Neural crest cell (in vitro differentiated cells): ENCODE results near the gene RRP9. TPM values are rescaled to one million over a fixed set of nuclear protein-coding genes. Genes with fewer than 3 reads are reported as not detected.

Source experiments
- DNase-seq: peaks from one replicate; pipeline ENCODE4 v3.0.0; 2021; ENCODE audit warnings: low read depth, mixed read lengths, low spot score
- H3K27ac Mint-ChIP-seq: one replicate; pipeline ENCODE4 v1.8.0; 2021; ENCODE audit warnings: mild to moderate bottlenecking, mixed read lengths; ENCODE audit not compliant: unreplicated experiment
- H3K27me3 Mint-ChIP-seq: 2 replicates; pipeline ENCODE4 v1.8.0; 2021; ENCODE audit warnings: low read depth, mild to moderate bottlenecking, mixed read lengths
- H3K36me3 Mint-ChIP-seq: 2 replicates; pipeline ENCODE4 v1.8.0; 2021; ENCODE audit warnings: low read depth, mild to moderate bottlenecking, mixed read lengths
- H3K4me1 Mint-ChIP-seq: 2 replicates; pipeline ENCODE4 v1.8.0; 2021; ENCODE audit warnings: mixed read lengths
- H3K4me3 Mint-ChIP-seq: one replicate; pipeline ENCODE4 v1.8.0; 2021; ENCODE audit warnings: mild to moderate bottlenecking, mixed read lengths
- H3K9me3 Mint-ChIP-seq: 2 replicates; pipeline ENCODE4 v1.8.0; 2021; ENCODE audit warnings: mixed read lengths
- CTCF ChIP-seq: fragments of 200-600 bp; sonication (generic); conservative IDR thresholded peaks from 2 replicates; pipeline ENCODE4 v1.5.0; 2021; ENCODE audit warnings: antibody characterized with exemption, mild to moderate bottlenecking
- total RNA-seq: library from RNA; stranded (reverse); gene quantifications from 2 replicates; pipeline ENCODE4 v1.2.1, GENCODE V29; 2021

RRP9 gene
- total RNA-seq, 1 donor from 2014 or later: 40.1 TPM

GRCh38 chr3:51942603-51943450, 1.1 kb upstream of the RRP9 start:
- Mint-ChIP-seq H3K4me1 (peaks cover 28% of the 10 kb centered on the region), H3K27me3 (no peaks in the 10 kb centered on the region), H3K36me3 (no peaks in the 10 kb centered on the region), H3K27ac (peak overlapping the region; percentile 83), H3K4me3 (peak overlapping the region; percentile 95), H3K9me3 (no peaks in the 10 kb centered on the region)
- no peak for TF ChIP-seq CTCF
- no peak for DNase-seq

GRCh38 chr3:51941463-51941797, 274 bp downstream of the RRP9 start:
- no peak for DNase-seq
- Mint-ChIP-seq H3K4me1 (peaks cover 28% of the 10 kb centered on the region), H3K4me3 (peak overlapping the region; percentile 95), H3K36me3 (no peaks in the 10 kb centered on the region), H3K27me3 (no peaks in the 10 kb centered on the region), H3K9me3 (no peaks in the 10 kb centered on the region), H3K27ac (peak overlapping the region; percentile 63)
- no peak for TF ChIP-seq CTCF

GRCh38 chr3:51940648-51941462, 849 bp downstream of the RRP9 start:
- no peak for DNase-seq
- Mint-ChIP-seq H3K4me1 (peaks cover 28% of the 10 kb centered on the region), H3K36me3 (no peaks in the 10 kb centered on the region), H3K9me3 (no peaks in the 10 kb centered on the region), H3K27ac (peak overlapping the region; percentile 63), H3K27me3 (no peaks in the 10 kb centered on the region), H3K4me3 (peak overlapping the region; percentile 95)
- TF ChIP-seq CTCF: no peak

GRCh38 chr3:51938780-51939425, 2.8 kb downstream of the RRP9 start:
- TF ChIP-seq CTCF: no peak
- no peak for DNase-seq
- H3K27me3 Mint-ChIP-seq: no peaks in the 10 kb centered on the region
- H3K4me3 Mint-ChIP-seq: peak overlapping the region; percentile 95
- no peaks in the 10 kb centered on the region for H3K36me3 Mint-ChIP-seq
- no peak overlapping the region for H3K27ac Mint-ChIP-seq
- no peaks in the 10 kb centered on the region for H3K9me3 Mint-ChIP-seq
- peaks cover 28% of the 10 kb centered on the region for H3K4me1 Mint-ChIP-seq

GRCh38 chr3:51937611-51938450, 3.9 kb downstream of the RRP9 start:
- peak overlapping the region; percentile 55 for H3K4me3 Mint-ChIP-seq
- H3K4me1 Mint-ChIP-seq: peaks cover 28% of the 10 kb centered on the region
- no peak for TF ChIP-seq CTCF
- H3K36me3 Mint-ChIP-seq: no peaks in the 10 kb centered on the region
- DNase-seq: no peak
- no peaks in the 10 kb centered on the region for H3K27me3 Mint-ChIP-seq
- no peaks in the 10 kb centered on the region for H3K9me3 Mint-ChIP-seq
- no peak overlapping the region for H3K27ac Mint-ChIP-seq
